ENCODE data around the gene DMRT3. TPM values are rescaled to one million over a fixed set of nuclear protein-coding genes. Genes with fewer than 3 reads are reported as not detected.

DMRT3 gene
- total RNA-seq, 1 donor from 2014 or later = not detected

GRCh38 chr9:973295-973834 is 3.1 kb upstream of the DMRT3 start:
- no peaks in the 10 kb centered on the region for H3K36me3 Mint-ChIP-seq (ENCODE audit: low read depth, unreplicated experiment)
- peaks cover 12% of the 10 kb centered on the region for H3K9me3 Mint-ChIP-seq (ENCODE audit: unreplicated experiment)
- Histone ChIP-seq H3K4me1 (ENCODE audit: insufficient read depth, low read length) (no peaks in the 10 kb centered on the region), H3K36me3 (ENCODE audit: insufficient read depth, low read length) (no peaks in the 10 kb centered on the region), H2AFZ (ENCODE audit: low read depth, low read length) (no peak overlapping the region), H3K9ac (ENCODE audit: low read length) (no peak overlapping the region), H3K4me3 (ENCODE audit: insufficient read depth, low read depth, low read length) (no peak overlapping the region), H4K20me1 (ENCODE audit: insufficient read depth, low read length) (no peaks in the 10 kb centered on the region), H3K27ac (ENCODE audit: low read depth, low read length) (no peak overlapping the region), H3K9me3 (ENCODE audit: insufficient read depth, low read depth, low read length) (peaks cover 3% of the 10 kb centered on the region), H3K79me2 (ENCODE audit: insufficient read depth, low read length) (no peaks in the 10 kb centered on the region), H3K27me3 (ENCODE audit: insufficient read depth, low read length) (peaks cover 86% of the 10 kb centered on the region), H3K4me2 (ENCODE audit: low read length) (no peak overlapping the region)
- no peak for TF ChIP-seq CTCF (IDR thresholded peaks at IDR 0.05; ENCODE audit: insufficient read depth, low read depth, low read length)
- TF ChIP-seq EZH2 (IDR thresholded peaks at IDR 0.05; ENCODE audit: insufficient read depth, low read length) = no peak
- no peaks in the 10 kb centered on the region for H3K4me1 Mint-ChIP-seq (ENCODE audit: low read depth, unreplicated experiment)
- peak overlapping the region; percentile 40 for H3K4me3 Mint-ChIP-seq (ENCODE audit: unreplicated experiment)
- FAIRE-seq = no peak
- peak overlapping the region; percentile 8 for H3K27ac Mint-ChIP-seq (ENCODE audit: unreplicated experiment)
- H3K27me3 Mint-ChIP-seq (ENCODE audit: low read depth, unreplicated experiment) = peaks cover 73% of the 10 kb centered on the region
- DNase-seq (ENCODE audit: low read depth) = no peak

GRCh38 chr9:974031-974995 is 2.1 kb upstream of the DMRT3 start:
- Histone ChIP-seq H3K27ac (ENCODE audit: low read depth, low read length) (no peak overlapping the region), H3K4me3 (ENCODE audit: insufficient read depth, low read depth, low read length) (no peak overlapping the region), H4K20me1 (ENCODE audit: insufficient read depth, low read length) (no peaks in the 10 kb centered on the region), H2AFZ (ENCODE audit: low read depth, low read length) (no peak overlapping the region), H3K36me3 (ENCODE audit: insufficient read depth, low read length) (no peaks in the 10 kb centered on the region), H3K4me2 (ENCODE audit: low read length) (no peak overlapping the region), H3K4me1 (ENCODE audit: insufficient read depth, low read length) (no peaks in the 10 kb centered on the region), H3K27me3 (ENCODE audit: insufficient read depth, low read length) (peaks cover 88% of the 10 kb centered on the region), H3K9ac (ENCODE audit: low read length) (no peak overlapping the region), H3K9me3 (ENCODE audit: insufficient read depth, low read depth, low read length) (peaks cover 3% of the 10 kb centered on the region), H3K79me2 (ENCODE audit: insufficient read depth, low read length) (no peaks in the 10 kb centered on the region)
- Mint-ChIP-seq H3K4me3 (ENCODE audit: unreplicated experiment) (no peak overlapping the region), H3K9me3 (ENCODE audit: unreplicated experiment) (peaks cover 16% of the 10 kb centered on the region), H3K36me3 (ENCODE audit: low read depth, unreplicated experiment) (no peaks in the 10 kb centered on the region), H3K4me1 (ENCODE audit: low read depth, unreplicated experiment) (no peaks in the 10 kb centered on the region), H3K27ac (ENCODE audit: unreplicated experiment) (peak overlapping the region; percentile 18), H3K27me3 (ENCODE audit: low read depth, unreplicated experiment) (peaks cover 74% of the 10 kb centered on the region)
- TF ChIP-seq CTCF (IDR thresholded peaks at IDR 0.05; ENCODE audit: insufficient read depth, low read depth, low read length) (no peak), EZH2 (IDR thresholded peaks at IDR 0.05; ENCODE audit: insufficient read depth, low read length) (no peak)
- DNase-seq (ENCODE audit: low read depth) (no peak), FAIRE-seq (no peak)
